GM12801 (cell line): Measurements from ENCODE around the gene PRKAR2B.

Source experiments
- TF ChIP-seq, protein P1 (sequence below): IDR thresholded peaks from one replicate; pipeline ENCODE4 v1.5.1; 2011; ENCODE audit warnings: control low read depth; ENCODE audit not compliant: insufficient read length; ENCODE audit errors: extremely low read depth

PRKAR2B gene

DNA sequence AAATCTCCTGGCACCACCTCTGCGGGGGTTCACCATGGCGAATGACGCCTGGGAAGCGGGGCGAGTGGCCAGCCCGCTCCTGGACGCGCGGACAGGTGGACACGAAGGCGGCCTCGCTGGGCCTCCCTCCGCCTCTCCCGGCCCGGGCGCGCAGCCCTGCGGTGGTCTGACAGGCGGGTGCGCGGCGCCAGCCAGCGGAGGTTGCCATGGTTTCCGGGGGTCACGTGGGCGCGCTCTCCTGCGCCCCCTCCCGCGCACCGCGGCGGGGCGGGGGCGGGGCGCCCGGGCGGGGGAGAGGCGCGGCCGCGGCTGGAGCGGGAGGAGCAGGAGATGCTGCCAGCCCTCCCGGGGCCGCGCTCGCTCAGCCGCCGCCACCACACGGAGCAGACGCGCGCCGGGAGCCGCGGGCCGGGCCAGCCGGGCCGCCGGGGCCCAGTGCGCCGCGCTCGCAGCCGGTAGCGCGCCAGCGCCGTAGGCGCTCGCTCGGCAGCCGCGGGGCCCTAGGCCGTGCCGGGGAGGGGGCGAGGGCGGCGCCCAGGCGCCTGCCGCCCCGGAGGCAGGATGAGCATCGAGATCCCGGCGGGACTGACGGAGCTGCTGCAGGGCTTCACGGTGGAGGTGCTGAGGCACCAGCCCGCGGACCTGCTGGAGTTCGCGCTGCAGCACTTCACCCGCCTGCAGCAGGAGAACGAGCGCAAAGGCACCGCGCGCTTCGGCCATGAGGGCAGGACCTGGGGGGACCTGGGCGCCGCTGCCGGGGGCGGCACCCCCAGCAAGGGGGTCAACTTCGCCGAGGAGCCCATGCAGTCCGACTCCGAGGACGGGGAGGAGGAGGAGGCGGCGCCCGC is at the start of gene PRKAR2B:
Gene PRKAR2B (plus strand): TSS at position 359 of the 848 bp plus-strand sequence. CDS start 203 bp downstream, at position 562.
- TF ChIP-seq, protein P1, sequence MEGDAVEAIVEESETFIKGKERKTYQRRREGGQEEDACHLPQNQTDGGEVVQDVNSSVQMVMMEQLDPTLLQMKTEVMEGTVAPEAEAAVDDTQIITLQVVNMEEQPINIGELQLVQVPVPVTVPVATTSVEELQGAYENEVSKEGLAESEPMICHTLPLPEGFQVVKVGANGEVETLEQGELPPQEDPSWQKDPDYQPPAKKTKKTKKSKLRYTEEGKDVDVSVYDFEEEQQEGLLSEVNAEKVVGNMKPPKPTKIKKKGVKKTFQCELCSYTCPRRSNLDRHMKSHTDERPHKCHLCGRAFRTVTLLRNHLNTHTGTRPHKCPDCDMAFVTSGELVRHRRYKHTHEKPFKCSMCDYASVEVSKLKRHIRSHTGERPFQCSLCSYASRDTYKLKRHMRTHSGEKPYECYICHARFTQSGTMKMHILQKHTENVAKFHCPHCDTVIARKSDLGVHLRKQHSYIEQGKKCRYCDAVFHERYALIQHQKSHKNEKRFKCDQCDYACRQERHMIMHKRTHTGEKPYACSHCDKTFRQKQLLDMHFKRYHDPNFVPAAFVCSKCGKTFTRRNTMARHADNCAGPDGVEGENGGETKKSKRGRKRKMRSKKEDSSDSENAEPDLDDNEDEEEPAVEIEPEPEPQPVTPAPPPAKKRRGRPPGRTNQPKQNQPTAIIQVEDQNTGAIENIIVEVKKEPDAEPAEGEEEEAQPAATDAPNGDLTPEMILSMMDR: no peak

DNA sequence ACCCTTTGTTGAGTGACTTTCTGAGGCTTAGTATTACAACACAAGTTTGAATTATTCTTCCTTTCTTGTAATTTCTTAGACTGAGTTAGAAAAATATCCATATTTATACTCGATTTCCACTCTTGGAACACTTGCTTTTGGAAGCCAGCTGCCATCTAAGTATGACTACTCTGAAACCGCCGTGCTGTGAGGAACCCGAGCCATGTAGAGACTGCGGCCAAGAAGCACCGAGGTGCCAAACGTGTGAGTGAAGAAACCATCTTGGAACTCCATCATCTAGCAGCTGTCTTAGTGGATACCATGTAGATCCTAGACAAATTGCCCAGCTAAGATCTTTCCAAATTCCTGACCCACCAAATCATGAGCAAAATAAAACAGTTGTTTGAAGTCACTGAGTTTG is 49.7 kb upstream of the PRKAR2B start:
- TF ChIP-seq, protein P1: no peak

DNA sequence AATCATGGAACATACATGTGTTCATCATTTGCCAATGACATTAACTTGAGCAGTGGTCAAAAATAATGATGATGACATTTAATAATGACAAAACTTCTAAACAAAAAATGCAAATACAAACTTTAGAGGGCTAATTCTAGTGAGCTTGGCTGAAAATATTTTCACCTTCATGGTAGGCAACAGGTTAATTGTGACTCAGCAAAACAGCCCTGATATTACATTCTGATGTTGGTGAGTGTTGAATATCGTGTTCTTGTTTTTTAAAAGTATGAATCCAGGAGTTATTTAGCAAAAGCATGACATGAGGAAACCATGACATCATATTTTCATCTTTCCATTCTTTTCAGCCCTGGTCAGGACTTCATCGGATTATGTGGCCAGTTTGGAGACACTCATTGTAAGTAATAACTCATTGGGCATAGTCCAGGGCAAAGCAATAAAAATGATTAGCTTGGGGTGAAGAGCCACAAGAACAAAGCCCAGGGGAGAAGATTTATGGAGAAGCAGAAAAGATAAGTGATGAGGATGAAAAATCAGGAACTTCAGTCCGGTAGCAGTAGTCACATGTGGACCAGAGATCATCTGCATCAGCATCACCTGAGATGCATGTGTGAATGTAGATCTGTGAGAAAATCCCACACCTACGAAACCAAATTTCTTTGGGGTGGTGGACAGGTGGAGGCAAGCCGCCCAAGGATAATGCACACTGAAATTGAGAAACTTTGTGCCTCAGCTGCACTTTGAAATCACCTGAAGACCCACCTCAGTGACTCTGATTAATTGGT is 46.8 kb upstream of the PRKAR2B start:
- TF ChIP-seq, protein P1: no peak

DNA sequence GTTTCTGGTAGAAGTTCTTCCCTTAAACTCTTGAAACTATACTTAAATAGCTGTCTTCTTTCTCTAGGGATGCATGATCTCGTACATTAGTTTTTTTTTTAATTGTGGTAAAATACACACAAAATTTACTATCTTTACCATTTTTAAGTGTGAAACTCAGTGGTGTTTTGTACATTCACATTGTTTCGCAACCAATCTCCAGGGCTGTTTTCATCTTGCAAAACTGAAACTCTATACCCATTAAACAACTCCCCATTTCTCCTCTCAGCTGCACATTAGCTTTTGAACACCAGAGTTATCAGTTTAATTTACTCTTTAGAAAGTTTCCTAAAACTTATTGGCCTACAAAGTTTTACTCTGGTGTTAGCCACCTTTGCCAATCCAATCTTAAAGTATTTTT is 45.5 kb upstream of the PRKAR2B start:
- TF ChIP-seq, protein P1: no peak

DNA sequence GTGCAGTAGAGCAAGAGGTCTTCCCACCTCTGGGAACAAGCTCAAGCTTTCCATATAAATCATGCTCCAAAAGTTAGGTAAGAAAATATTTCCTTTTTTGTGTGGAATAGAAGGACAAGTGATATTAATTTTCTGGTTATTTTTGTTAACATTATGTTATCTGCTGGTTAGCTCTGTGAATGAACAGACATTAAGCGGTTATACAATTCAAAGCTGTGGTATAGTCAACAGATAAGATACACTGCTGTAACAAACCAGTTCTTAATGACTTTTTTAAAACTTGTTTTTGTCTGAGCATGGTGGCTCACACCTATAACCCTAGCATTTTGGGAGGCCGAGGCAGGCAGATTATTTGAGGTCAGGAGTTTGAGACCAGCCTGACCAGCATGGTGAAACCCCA is 43.0 kb upstream of the PRKAR2B start:
- TF ChIP-seq, protein P1: no peak

DNA sequence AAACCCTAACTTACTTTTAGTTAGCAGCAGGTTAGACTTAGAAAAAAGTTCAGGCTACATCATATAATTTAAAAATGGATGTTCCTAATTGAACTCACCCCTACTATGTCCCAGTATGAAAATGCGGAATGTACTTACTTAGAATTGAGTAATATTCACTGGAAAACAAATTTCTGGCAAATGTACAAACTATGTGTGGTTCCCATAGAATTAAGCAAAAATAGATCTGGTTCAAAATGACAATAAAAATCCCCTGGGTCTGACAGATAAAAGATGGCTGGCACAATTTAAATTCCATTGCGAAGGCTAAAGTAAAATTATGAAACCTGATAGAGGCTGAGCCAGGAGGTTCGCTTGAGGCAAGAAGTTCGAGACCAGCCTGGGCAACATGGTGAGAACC is 42.4 kb upstream of the PRKAR2B start:
- TF ChIP-seq, protein P1: no peak

DNA sequence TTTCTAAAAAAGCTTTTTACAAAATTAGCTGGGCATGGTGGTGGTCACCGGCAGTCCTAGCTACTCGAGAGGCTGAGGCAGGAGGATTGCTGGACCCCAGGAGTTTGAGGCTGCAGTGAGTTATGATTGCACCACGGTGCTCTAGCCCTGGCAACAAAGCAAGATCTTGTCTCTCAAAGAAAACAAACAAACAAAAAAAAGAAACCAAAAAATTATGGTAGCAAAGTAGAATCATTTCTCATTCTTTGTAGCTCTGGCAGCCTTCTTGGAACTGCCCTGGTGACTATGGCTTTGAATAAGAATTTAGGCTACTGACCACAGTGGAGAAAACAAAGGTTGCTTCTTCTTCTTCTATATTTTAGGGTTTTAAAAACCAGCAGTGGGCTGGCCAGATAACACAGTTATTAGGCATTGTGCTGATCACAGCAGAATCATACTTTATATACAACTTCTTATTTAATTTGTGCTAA is 41.9 kb upstream of the PRKAR2B start:
- TF ChIP-seq, protein P1: no peak
